Activated naive CD8-positive, alpha-beta T cell (primary cell): ENCODE measurements around the gene GNA14.
"Not testable (repeated sequence)": the region's sequence is repeated elsewhere in the genome, so short reads cannot be mapped to it uniquely, and the experiment has no call there.

Experiments used
- H3K27ac Mint-ChIP-seq: one replicate; pipeline ENCODE4 v1.8.0; 2021; ENCODE audit warnings: mixed read lengths
- H3K27me3 Mint-ChIP-seq: one replicate; pipeline ENCODE4 v1.8.0; 2021; ENCODE audit warnings: mixed read lengths
- H3K36me3 Mint-ChIP-seq: one replicate; pipeline ENCODE4 v1.8.0; 2021; ENCODE audit warnings: mixed read lengths
- H3K4me1 Mint-ChIP-seq: one replicate; pipeline ENCODE4 v1.8.0; 2021; ENCODE audit warnings: low read depth, mixed read lengths
- H3K4me3 Mint-ChIP-seq: one replicate; pipeline ENCODE4 v1.8.0; 2021; ENCODE audit warnings: mild to moderate bottlenecking, mixed read lengths
- H3K9me3 Mint-ChIP-seq: one replicate; pipeline ENCODE4 v1.8.0; 2021; ENCODE audit warnings: low read depth, mixed read lengths

Gene GNA14

DNA sequence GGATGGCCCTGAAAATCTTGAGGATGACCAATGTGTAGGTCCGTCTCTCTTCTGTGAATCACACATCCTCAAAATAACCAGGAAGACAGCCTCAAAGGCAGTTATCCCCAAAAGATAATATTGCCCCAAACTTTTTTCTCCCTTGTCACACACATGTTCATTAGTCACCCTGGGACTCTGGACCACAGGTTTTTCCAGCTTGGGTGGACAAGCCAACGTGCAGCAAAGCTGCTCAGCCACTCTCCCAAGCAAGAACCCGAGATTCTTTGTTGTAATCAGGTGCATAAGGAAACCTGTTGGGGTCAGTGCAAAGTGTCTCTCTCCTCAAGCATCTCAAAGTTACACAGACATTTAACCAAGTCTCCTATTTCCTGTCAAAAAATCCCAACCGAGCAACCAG is 196.6 kb downstream of the GNA14 start:
- H3K36me3 Mint-ChIP-seq, result no peaks in the 10 kb centered on the region
- no peaks in the 10 kb centered on the region for H3K9me3 Mint-ChIP-seq
- H3K4me1 Mint-ChIP-seq, result peaks cover 8% of the 10 kb centered on the region
- H3K27me3 Mint-ChIP-seq, result peaks cover 3% of the 10 kb centered on the region
- H3K4me3 Mint-ChIP-seq, result no peak overlapping the region
- no peak overlapping the region for H3K27ac Mint-ChIP-seq

- no peak overlapping the region for H3K27ac Mint-ChIP-seq
- H3K9me3 Mint-ChIP-seq, result no peaks in the 10 kb centered on the region
- no peak overlapping the region for H3K4me3 Mint-ChIP-seq
- peaks cover 8% of the 10 kb centered on the region for H3K4me1 Mint-ChIP-seq
- no peaks in the 10 kb centered on the region for H3K36me3 Mint-ChIP-seq
- H3K27me3 Mint-ChIP-seq, result peaks cover 3% of the 10 kb centered on the region
Observed at GRCh38 chr9:77450085-77450475, 198.0 kb downstream of the GNA14 start.

DNA sequence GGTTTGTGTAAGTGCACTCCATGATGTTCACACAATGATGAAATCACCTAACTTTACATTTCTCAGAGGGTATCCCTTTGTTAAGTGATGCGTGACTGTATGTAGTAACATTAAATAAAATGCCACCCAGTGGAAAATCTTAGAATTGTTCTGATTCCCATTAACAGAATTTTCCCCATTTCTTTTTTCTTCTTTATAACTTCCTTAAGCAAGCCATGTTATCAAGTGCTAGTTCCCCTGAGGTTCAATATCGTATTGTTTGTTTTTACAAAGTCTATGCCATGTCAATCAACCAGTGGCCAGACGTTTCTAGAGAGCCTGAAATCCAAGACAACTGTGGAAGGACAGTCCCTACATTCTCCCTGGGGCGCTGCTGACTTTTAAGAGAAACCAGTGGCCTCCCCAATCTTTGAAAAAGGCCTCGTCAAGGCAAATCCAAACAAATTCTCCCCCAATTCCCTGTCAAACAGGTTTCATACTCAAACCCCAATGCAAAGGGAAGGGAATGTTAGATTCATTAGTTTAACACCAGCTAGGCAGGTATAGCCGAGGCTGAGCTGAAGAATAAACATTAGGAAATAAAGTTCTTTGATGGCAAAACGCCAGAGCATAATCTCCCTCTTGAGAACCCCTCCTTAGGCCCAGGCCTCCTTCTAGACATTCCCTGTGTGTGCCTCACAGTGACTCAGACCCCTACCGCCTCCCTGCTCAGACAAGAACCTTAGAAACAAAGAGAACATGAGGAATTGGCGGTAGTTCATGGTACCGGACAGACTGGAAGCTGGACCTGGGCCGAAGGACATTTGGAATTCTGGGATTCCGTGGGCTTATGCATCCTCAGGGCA is 198.7 kb downstream of the GNA14 start:
- Mint-ChIP-seq H3K27me3 (peaks cover 3% of the 10 kb centered on the region), H3K4me1 (peaks cover 8% of the 10 kb centered on the region), H3K4me3 (no peak overlapping the region), H3K9me3 (no peaks in the 10 kb centered on the region), H3K27ac (no peak overlapping the region), H3K36me3 (no peaks in the 10 kb centered on the region)

DNA sequence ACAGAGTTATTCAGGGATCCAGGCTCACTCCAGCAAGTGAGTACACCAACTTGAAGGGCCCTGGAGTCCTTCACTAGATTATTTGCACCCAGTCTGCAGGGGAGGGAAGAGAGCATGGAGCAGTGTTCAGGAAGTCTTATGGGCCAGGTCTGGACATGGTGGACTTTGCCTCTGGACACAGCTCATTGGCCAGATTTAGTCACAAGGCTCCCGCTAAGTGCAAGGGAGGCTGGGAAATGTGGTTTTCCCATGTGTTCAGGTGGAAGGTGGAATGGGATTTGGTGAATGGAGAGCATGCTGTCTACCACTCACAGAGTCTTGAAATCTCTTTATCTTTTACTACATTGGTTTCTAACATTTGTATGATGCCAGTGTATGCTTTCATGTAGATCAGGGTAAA is 200.5 kb downstream of the GNA14 start:
- no peaks in the 10 kb centered on the region for H3K9me3 Mint-ChIP-seq
- no peaks in the 10 kb centered on the region for H3K36me3 Mint-ChIP-seq
- no peaks in the 10 kb centered on the region for H3K4me1 Mint-ChIP-seq
- H3K27ac Mint-ChIP-seq, result no peak overlapping the region
- peaks cover 3% of the 10 kb centered on the region for H3K27me3 Mint-ChIP-seq
- H3K4me3 Mint-ChIP-seq, result no peak overlapping the region

DNA sequence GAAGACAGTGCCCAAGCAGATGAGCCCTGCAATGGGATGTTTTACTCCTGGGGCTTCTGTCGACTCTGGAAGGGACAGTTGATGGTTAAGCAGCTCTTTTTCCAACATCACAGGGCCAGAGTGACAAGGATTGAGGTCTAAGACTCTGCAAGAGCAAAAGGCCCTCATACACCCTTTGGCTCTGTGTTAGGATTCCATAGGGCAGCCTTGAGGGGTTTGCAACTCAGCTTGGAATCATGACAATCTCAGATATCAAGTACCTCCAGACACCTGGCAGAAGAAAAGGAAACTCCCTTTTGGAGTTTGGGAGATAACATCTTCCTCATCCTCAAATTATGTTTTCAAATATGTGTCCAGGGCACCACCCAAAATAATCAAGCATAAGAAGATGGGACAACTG is 205.7 kb downstream of the GNA14 start:
- no peak overlapping the region for H3K27ac Mint-ChIP-seq
- no peak overlapping the region for H3K4me3 Mint-ChIP-seq
- no peaks in the 10 kb centered on the region for H3K27me3 Mint-ChIP-seq
- H3K36me3 Mint-ChIP-seq, result no peaks in the 10 kb centered on the region
- no peaks in the 10 kb centered on the region for H3K4me1 Mint-ChIP-seq
- no peaks in the 10 kb centered on the region for H3K9me3 Mint-ChIP-seq

DNA sequence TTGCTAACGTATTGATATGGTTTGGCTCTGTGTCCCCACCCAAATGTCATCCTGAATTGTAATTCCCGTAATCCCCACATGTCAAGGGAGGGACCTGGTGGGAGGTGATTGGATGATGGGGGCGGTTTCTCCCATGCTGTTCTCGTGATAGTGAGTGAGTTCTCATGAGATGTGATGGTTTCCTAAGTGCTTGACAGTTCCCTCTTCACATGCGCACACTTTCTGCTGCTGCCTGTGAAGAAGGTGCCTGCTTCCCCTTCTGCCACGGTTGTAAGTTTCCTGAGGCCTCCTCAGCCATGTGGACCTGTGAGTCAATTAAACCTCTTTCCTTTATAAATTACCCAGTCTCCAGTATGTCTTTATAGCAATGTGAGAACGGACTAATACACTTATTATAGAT is 207.0 kb downstream of the GNA14 start:
- not testable (repeated sequence) for H3K27me3 Mint-ChIP-seq, H3K36me3 Mint-ChIP-seq, H3K27ac Mint-ChIP-seq, H3K9me3 Mint-ChIP-seq, H3K4me1 Mint-ChIP-seq, H3K4me3 Mint-ChIP-seq

GRCh38 chr9:77440057-77440456 is 208.1 kb downstream of the GNA14 start:
- no peaks in the 10 kb centered on the region for H3K36me3 Mint-ChIP-seq
- no peak overlapping the region for H3K27ac Mint-ChIP-seq
- H3K4me3 Mint-ChIP-seq, result no peak overlapping the region
- H3K9me3 Mint-ChIP-seq, result no peaks in the 10 kb centered on the region
- H3K27me3 Mint-ChIP-seq, result no peaks in the 10 kb centered on the region
- no peaks in the 10 kb centered on the region for H3K4me1 Mint-ChIP-seq

DNA sequence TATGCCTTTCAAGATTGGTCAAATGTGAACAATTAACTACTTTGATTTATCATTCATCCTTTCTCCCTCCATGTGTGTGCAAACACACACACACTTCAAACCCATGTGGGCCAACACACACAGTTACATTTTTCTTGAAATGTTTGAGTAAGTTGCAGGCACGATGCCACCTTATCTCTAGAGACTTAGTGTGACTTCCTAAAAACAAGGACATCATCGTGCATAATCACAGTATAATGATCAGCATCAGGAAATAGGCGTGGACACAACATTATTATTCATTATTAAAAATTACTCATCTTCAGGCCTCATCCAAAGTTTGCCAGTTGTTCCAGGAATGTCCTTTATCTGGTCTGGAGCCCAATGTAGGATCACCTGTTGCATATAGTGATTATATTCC is 209.5 kb downstream of the GNA14 start:
- no peak overlapping the region for H3K27ac Mint-ChIP-seq
- H3K27me3 Mint-ChIP-seq, result peaks cover 3% of the 10 kb centered on the region
- H3K9me3 Mint-ChIP-seq, result no peaks in the 10 kb centered on the region
- H3K4me1 Mint-ChIP-seq, result peaks cover 3% of the 10 kb centered on the region
- H3K4me3 Mint-ChIP-seq, result no peak overlapping the region
- H3K36me3 Mint-ChIP-seq, result no peaks in the 10 kb centered on the region

DNA sequence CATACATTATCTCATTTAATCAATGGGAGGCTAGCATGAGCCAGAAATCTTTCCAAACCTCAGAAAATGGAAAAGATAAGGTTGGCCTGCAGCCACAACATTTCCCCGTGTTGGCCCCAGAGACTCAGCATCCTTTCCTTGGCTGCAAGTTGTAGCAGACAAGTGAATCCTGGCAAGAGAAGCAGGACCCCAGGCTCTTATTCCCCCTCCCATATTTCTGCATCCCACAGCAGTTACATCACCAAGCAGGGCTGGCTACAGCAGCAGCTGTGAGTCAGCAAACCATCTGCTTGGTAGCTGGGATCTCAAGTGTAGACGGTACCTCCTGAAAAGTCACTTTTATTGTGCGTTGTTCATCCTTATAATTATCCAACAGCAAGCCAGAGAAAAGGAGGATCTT is 212.4 kb downstream of the GNA14 start:
- H3K27ac Mint-ChIP-seq, result no peak overlapping the region

GRCh38 chr9:77435277-77435676 is 212.8 kb downstream of the GNA14 start:
- no peaks in the 10 kb centered on the region for H3K9me3 Mint-ChIP-seq
- H3K27me3 Mint-ChIP-seq, result peaks cover 3% of the 10 kb centered on the region
- H3K27ac Mint-ChIP-seq, result no peak overlapping the region
- no peak overlapping the region for H3K4me3 Mint-ChIP-seq
- peaks cover 3% of the 10 kb centered on the region for H3K4me1 Mint-ChIP-seq
- no peaks in the 10 kb centered on the region for H3K36me3 Mint-ChIP-seq

More for the DNA sequence above, 212.4 kb downstream of the GNA14 start:
- Mint-ChIP-seq H3K4me3 (no peak overlapping the region), H3K27me3 (peaks cover 3% of the 10 kb centered on the region), H3K4me1 (peaks cover 3% of the 10 kb centered on the region), H3K36me3 (no peaks in the 10 kb centered on the region), H3K9me3 (no peaks in the 10 kb centered on the region)

DNA sequence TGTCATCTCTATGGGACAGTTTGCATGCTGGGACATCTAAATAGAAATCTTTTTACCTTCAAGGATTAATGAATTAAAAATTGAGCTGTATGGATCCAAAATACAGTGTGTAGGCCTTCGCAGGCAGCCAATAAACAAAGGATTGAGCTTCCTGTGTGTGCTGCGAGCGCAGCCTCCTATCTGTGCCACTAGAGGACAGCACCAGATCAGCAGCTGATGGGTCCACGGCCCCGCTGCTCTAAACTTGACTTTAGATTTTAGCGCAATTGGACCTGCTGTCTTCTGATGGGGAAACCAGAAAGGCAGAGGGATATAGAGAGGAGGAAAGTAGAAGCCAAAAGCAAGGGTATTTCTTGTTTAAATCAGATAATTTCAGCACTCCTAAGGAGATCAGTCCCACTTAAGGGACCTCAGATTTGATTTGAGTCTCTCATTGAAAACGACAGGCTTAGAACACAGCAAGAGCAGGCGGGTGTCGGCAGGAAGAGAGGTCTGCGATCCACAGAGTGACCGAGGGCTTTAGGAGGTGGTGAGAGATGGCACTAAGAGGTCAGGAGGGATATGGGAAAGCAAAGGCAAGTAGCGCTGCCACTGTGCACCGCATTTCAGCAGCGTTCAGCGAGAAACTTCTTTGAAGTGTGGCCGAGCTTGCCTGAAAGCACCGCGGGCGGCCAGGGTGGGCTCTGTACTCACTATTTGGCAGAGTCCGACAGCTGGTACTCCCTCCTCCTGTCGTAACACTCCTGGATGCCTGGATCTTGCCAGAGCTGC is 214.3 kb downstream of the GNA14 start:
- Mint-ChIP-seq H3K36me3 (no peaks in the 10 kb centered on the region), H3K27me3 (peaks cover 3% of the 10 kb centered on the region), H3K27ac (no peak overlapping the region), H3K4me1 (peaks cover 3% of the 10 kb centered on the region), H3K4me3 (no peak overlapping the region), H3K9me3 (no peaks in the 10 kb centered on the region)

DNA sequence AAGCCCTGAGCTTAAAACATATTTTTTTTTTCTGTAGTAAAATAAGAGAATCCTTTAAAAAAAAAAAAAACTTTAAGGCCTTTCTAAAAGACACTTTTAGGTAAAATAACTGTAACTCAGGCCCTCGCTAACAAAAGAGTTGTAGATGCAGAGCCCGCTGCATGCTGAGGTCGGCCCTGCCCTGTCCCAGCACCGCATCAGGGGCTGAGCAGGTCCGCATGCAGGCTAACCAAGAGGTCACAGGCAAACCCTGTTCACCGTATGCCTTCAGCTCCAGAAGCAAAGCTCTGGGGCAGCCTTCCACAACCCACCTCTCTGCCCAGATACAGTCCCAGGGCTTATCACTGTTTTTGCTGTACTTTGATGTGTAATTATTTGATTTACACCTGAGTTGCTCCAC is 216.1 kb downstream of the GNA14 start:
- H3K4me3 Mint-ChIP-seq, result no peak overlapping the region
- H3K4me1 Mint-ChIP-seq, result peaks cover 3% of the 10 kb centered on the region
- H3K9me3 Mint-ChIP-seq, result no peaks in the 10 kb centered on the region
- H3K36me3 Mint-ChIP-seq, result no peaks in the 10 kb centered on the region
- H3K27me3 Mint-ChIP-seq, result peaks cover 3% of the 10 kb centered on the region
- H3K27ac Mint-ChIP-seq, result no peak overlapping the region

DNA sequence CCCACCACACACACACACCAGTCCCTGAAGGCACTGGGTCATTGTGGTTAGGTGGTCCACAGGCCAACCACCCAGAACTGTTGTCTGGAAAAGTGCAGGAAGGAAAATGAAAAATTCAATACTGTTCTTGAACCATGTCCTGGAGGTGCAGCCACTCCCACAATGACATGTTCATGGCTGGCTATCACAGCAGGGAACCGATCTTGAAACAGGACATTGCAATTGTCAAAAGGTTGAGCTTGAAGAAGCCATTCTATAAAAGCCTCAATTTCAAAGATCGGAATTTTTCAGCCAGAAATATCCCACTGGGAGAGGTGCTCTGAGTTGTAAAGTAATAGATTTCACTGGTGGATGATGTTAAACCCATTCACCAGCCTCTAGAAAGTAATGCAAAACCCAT is 218.2 kb downstream of the GNA14 start:
- H3K27me3 Mint-ChIP-seq, result peaks cover 3% of the 10 kb centered on the region
- no peak overlapping the region for H3K27ac Mint-ChIP-seq
- peaks cover 3% of the 10 kb centered on the region for H3K4me1 Mint-ChIP-seq
- no peaks in the 10 kb centered on the region for H3K9me3 Mint-ChIP-seq
- no peak overlapping the region for H3K4me3 Mint-ChIP-seq
- no peaks in the 10 kb centered on the region for H3K36me3 Mint-ChIP-seq

- no peaks in the 10 kb centered on the region for H3K9me3 Mint-ChIP-seq
- H3K4me1 Mint-ChIP-seq, result no peaks in the 10 kb centered on the region
- no peaks in the 10 kb centered on the region for H3K36me3 Mint-ChIP-seq
- H3K27me3 Mint-ChIP-seq, result no peaks in the 10 kb centered on the region
- no peak overlapping the region for H3K27ac Mint-ChIP-seq
- no peak overlapping the region for H3K4me3 Mint-ChIP-seq
Observed at GRCh38 chr9:77427256-77427927, 220.7 kb downstream of the GNA14 start.

DNA sequence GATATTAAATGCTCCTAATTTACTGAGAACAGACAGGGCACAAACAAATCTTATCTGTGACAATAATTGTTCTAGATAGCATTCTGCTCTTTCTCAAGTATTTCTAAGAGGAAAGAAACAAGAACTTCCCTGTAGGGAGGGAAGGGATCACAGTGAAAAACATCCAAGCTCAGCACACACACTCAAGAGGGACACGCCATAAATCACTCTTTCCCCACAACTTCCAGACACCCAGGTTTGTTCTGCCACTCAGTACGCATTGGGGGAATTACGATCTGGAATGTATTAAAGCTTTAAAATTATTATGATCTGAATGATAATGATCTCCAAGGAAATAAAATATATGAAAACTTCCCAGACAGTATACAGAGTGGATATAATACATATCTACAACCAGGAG is 221.4 kb downstream of the GNA14 start:
- Mint-ChIP-seq H3K27me3 (no peaks in the 10 kb centered on the region), H3K4me1 (no peaks in the 10 kb centered on the region), H3K4me3 (no peak overlapping the region), H3K9me3 (no peaks in the 10 kb centered on the region), H3K36me3 (no peaks in the 10 kb centered on the region), H3K27ac (no peak overlapping the region)
